DND-41 (cell line): ENCODE results near the gene MICAL3.

ENCODE experiments used
- ATAC-seq: fragments of 200-7000 bp; cut with Tn5 transposase; 3 replicates; pipeline ENCODE4 v1.9.1; 2021; ENCODE audit warnings: low read depth; ENCODE audit not compliant: insufficient read depth
- DNase-seq: peaks from one replicate; pipeline ENCODE4 v3.0.0-alpha.2; 2020
- H2AFZ ChIP-seq: 2 replicates; pipeline ENCODE4 v1.6.0; 2012; ENCODE audit warnings: low read depth, low read length
- H3K27ac ChIP-seq: 2 replicates; pipeline ENCODE4 v1.5.1; 2012; ENCODE audit warnings: low read length, inconsistent platforms
- H3K27me3 ChIP-seq: fragments of 200-600 bp; sonication (generic); 2 replicates; pipeline ENCODE4 v1.6.0; 2012; ENCODE audit warnings: low read length, mild to moderate bottlenecking, inconsistent platforms; ENCODE audit not compliant: insufficient read depth, poor library complexity
- H3K36me3 ChIP-seq: 2 replicates; pipeline ENCODE4 v1.5.1; 2012; ENCODE audit warnings: low read length, inconsistent platforms; ENCODE audit not compliant: insufficient read depth
- H3K4me1 ChIP-seq: 2 replicates; pipeline ENCODE4 v1.5.1; 2012; ENCODE audit warnings: mild to moderate bottlenecking, low read length; ENCODE audit not compliant: insufficient read depth
- H3K4me2 ChIP-seq: 2 replicates; pipeline ENCODE4 v1.6.0; 2012; ENCODE audit warnings: mild to moderate bottlenecking, moderate library complexity, low read length, inconsistent platforms; ENCODE audit not compliant: insufficient read depth
- H3K4me3 ChIP-seq, 2 experiments: fragments of 200-600 bp in 1 of 2; shearing (Covaris generic) in 1 of 2; 2 replicates each; pipeline ENCODE4 v1.5.1; 2012 to 2016; ENCODE audit warnings: inconsistent platforms in 2 of 2, low read length in 2 of 2, mild to moderate bottlenecking in 2 of 2, low read depth in 1 of 2, moderate library complexity in 1 of 2
- H3K79me2 ChIP-seq: 2 replicates; pipeline ENCODE4 v1.6.0; 2012; ENCODE audit warnings: low read length, inconsistent platforms; ENCODE audit not compliant: insufficient read depth
- H3K9ac ChIP-seq: 2 replicates; pipeline ENCODE4 v1.6.0; 2012; ENCODE audit warnings: low read depth, mild to moderate bottlenecking, inconsistent platforms, low read length, moderate library complexity
- H3K9me3 ChIP-seq: 2 replicates; pipeline ENCODE4 v1.5.1; 2012; ENCODE audit warnings: low read length, moderate library complexity, mild to moderate bottlenecking, inconsistent platforms; ENCODE audit not compliant: insufficient read depth, severe bottlenecking
- H4K20me1 ChIP-seq: 2 replicates; pipeline ENCODE4 v1.6.0; 2012; ENCODE audit warnings: low read length; ENCODE audit not compliant: insufficient read depth
- EZH2 ChIP-seq: IDR thresholded peaks from 3 replicates; pipeline ENCODE4 v1.6.1; 2012; ENCODE audit warnings: borderline replicate concordance, low read depth, mild to moderate bottlenecking, moderate library complexity, low read length, inconsistent platforms; ENCODE audit not compliant: severe bottlenecking
- TF ChIP-seq, protein P1 (sequence below): IDR thresholded peaks from 2 replicates; pipeline ENCODE4 v1.5.1; 2012; ENCODE audit warnings: borderline replicate concordance, low read length, moderate library complexity, mild to moderate bottlenecking; ENCODE audit not compliant: poor library complexity, severe bottlenecking; ENCODE audit errors: extremely low read depth

The MICAL3 gene

GRCh38 chr22:17956630-17957029, 67.7 kb downstream of the MICAL3 start:
- H3K4me2 ChIP-seq = no peak overlapping the region
- no peak for DNase-seq
- H4K20me1 ChIP-seq = peaks cover 50% of the 10 kb centered on the region
- ATAC-seq = no peak
- no peaks in the 10 kb centered on the region for H3K36me3 ChIP-seq
- TF ChIP-seq EZH2 = no peak
- TF ChIP-seq, protein P1, sequence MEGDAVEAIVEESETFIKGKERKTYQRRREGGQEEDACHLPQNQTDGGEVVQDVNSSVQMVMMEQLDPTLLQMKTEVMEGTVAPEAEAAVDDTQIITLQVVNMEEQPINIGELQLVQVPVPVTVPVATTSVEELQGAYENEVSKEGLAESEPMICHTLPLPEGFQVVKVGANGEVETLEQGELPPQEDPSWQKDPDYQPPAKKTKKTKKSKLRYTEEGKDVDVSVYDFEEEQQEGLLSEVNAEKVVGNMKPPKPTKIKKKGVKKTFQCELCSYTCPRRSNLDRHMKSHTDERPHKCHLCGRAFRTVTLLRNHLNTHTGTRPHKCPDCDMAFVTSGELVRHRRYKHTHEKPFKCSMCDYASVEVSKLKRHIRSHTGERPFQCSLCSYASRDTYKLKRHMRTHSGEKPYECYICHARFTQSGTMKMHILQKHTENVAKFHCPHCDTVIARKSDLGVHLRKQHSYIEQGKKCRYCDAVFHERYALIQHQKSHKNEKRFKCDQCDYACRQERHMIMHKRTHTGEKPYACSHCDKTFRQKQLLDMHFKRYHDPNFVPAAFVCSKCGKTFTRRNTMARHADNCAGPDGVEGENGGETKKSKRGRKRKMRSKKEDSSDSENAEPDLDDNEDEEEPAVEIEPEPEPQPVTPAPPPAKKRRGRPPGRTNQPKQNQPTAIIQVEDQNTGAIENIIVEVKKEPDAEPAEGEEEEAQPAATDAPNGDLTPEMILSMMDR = no peak
- no peak overlapping the region for H3K9ac ChIP-seq
- no peaks in the 10 kb centered on the region for H3K4me1 ChIP-seq
- H2AFZ ChIP-seq = no peak overlapping the region
- no peaks in the 10 kb centered on the region for H3K9me3 ChIP-seq
- no peaks in the 10 kb centered on the region for H3K27me3 ChIP-seq
- no peak overlapping the region for H3K4me3 ChIP-seq
- H3K79me2 ChIP-seq = peaks cover 67% of the 10 kb centered on the region
- H3K27ac ChIP-seq = no peak overlapping the region

DNA sequence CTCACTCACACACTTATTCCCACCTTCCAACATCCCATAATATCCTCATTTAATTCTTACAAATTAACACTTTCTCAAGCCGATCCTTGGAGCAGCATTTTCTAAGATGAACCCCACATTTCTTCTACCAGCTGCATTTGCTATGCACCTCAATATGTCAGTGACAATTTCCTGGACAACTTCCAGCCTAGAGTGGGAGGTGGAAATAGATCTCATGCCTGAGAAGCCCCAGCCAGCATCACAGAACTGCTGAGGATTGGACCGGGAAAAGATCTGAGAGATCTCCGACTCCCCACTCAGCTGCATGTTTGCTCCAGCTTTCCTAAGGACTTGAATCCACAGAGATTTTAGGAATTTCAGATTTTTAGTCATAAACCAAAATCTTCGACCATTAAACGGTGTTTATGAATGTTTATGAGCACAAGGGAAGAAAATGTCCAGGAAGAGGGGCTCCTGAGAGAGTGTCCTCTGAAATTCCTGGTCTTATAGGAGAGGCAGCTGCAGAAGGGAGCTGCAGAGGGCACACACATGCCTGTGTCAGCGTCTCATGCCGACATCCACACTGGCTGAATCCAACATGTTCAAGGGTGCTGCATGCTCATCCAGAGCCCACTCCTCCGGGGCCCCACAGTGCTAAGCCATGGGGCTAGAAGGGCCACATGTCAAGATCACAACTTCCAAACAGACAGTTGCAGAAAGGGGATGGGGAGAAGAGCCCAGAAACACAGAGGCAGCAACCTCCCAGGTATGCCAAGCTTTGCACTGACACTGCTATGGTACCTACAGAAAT, 68.6 kb downstream of the MICAL3 start:
- Histone ChIP-seq H3K4me1 (no peaks in the 10 kb centered on the region), H3K4me3 (no peak overlapping the region), H3K27me3 (no peaks in the 10 kb centered on the region), H3K9ac (no peak overlapping the region), H2AFZ (no peak overlapping the region), H3K27ac (no peak overlapping the region), H3K36me3 (no peaks in the 10 kb centered on the region), H3K4me2 (no peak overlapping the region), H3K9me3 (no peaks in the 10 kb centered on the region), H4K20me1 (peaks cover 49% of the 10 kb centered on the region), H3K79me2 (peaks cover 68% of the 10 kb centered on the region)
- ATAC-seq = no peak
- TF ChIP-seq EZH2 = no peak
- TF ChIP-seq, protein P1 = no peak
- DNase-seq = no peak

GRCh38 chr22:17954860-17955587, 69.3 kb downstream of the MICAL3 start:
- ATAC-seq = no peak
- Histone ChIP-seq H3K36me3 (no peaks in the 10 kb centered on the region), H3K9me3 (no peaks in the 10 kb centered on the region), H3K79me2 (peaks cover 64% of the 10 kb centered on the region), H2AFZ (no peak overlapping the region), H3K4me3 (no peak overlapping the region), H3K27me3 (no peaks in the 10 kb centered on the region), H4K20me1 (peaks cover 46% of the 10 kb centered on the region), H3K4me2 (no peak overlapping the region), H3K9ac (no peak overlapping the region), H3K27ac (no peak overlapping the region), H3K4me1 (no peaks in the 10 kb centered on the region)
- no peak for DNase-seq
- TF ChIP-seq EZH2 = no peak
- TF ChIP-seq, protein P1 = no peak
